Measurements from ENCODE around the gene MAP3K3. TPM values are rescaled to one million over a fixed set of nuclear protein-coding genes. Genes with fewer than 3 reads are reported as not detected.
A peak's percentile ranks its signal among the peaks of the same experiment; 100 is the strongest.
"Not testable (repeated sequence)": the region's sequence is repeated elsewhere in the genome, so short reads cannot be mapped to it uniquely, and the experiment has no call there.

The MAP3K3 gene
- total RNA-seq, 4 donors from 2014 or later: 21.8 to 58.7 (median 29.7) TPM

DNA sequence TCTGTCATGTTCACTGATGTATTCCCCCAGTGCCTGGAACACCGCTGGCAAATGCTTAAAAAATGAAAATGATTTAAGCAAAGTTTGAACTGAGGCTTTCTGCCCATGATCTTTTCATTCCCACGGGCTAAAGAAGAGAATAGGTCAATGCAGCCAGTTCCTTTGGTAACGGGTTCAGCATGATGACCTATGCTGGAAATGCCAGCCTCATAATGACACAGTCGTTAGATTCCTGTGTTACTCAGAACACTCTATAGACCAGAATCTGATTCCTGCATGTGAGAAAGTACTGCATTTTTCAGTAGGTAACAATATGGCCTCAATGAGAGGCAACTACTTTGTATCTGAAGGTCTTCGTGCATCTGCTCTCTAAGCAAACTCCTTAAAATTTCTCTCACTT lies 96.8 kb downstream of the MAP3K3 start:
- Histone ChIP-seq H3K4me3 (no peak overlapping the region), H3K36me3 (no peaks in the 10 kb centered on the region), H3K9me3 (no peaks in the 10 kb centered on the region), H3K4me1 (peaks cover 6 to 8% of the 10 kb centered on the region in 2 donors), H3K27me3 (no peaks in the 10 kb centered on the region), H3K27ac (no peak overlapping the region)
- DNase-seq (no peak), ATAC-seq (no peak)
- in situ Hi-C loops (cut with MboI; ENCODE audit: low sequenced_read_pairs in 4 of 4) (loop anchor here in 1 of 4 donors (25.0 kb wide), 1 partner anchor 282 kb away; the partner anchor contains the start of gene CYB561), intact Hi-C loops (cut with DNase I; ENCODE audit: low total_unique reads) (no loop called here)
- TF ChIP-seq, protein P1, sequence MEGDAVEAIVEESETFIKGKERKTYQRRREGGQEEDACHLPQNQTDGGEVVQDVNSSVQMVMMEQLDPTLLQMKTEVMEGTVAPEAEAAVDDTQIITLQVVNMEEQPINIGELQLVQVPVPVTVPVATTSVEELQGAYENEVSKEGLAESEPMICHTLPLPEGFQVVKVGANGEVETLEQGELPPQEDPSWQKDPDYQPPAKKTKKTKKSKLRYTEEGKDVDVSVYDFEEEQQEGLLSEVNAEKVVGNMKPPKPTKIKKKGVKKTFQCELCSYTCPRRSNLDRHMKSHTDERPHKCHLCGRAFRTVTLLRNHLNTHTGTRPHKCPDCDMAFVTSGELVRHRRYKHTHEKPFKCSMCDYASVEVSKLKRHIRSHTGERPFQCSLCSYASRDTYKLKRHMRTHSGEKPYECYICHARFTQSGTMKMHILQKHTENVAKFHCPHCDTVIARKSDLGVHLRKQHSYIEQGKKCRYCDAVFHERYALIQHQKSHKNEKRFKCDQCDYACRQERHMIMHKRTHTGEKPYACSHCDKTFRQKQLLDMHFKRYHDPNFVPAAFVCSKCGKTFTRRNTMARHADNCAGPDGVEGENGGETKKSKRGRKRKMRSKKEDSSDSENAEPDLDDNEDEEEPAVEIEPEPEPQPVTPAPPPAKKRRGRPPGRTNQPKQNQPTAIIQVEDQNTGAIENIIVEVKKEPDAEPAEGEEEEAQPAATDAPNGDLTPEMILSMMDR (IDR thresholded peaks at IDR 0.05 in 4 of 5, conservative IDR thresholded peaks at IDR 0.05 in 1 of 5): no peak
- no peak for TF ChIP-seq POLR2A (IDR thresholded peaks at IDR 0.05)

DNA sequence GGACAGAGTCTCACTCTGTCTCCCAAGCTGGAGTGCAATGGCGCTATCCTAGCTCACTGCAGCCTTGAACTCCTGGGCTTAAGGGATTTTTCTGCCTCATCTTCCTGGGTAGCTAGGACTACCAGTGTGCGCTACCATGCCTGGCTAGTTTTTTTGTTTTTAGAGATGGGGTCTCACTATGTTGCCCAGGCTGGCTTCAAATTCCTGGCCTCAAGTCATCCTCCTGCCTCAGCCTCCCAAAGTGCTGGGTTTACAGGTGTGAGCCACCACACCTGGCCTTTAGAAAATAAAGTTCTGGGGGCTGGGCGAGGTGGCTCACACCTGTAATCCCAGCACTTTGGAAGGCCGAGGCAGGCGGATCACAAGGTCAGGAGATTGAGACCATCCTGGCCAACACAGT lies 98.0 kb downstream of the MAP3K3 start:
- H3K4me3 ChIP-seq; H3K4me1 ChIP-seq; ATAC-seq; H3K9me3 ChIP-seq; H3K27me3 ChIP-seq; intact Hi-C loops (cut with DNase I; ENCODE audit: low total_unique reads); H3K27ac ChIP-seq; DNase-seq: not testable (repeated sequence)
- in situ Hi-C loops (cut with MboI; ENCODE audit: low sequenced_read_pairs in 4 of 4): loop anchor here in 1 of 4 donors (25.0 kb wide), 1 partner anchor 283 kb away; the partner anchor contains the start of gene CYB561
- H3K36me3 ChIP-seq: peaks cover 0 to 12% of the 10 kb centered on the region in 2 donors

DNA sequence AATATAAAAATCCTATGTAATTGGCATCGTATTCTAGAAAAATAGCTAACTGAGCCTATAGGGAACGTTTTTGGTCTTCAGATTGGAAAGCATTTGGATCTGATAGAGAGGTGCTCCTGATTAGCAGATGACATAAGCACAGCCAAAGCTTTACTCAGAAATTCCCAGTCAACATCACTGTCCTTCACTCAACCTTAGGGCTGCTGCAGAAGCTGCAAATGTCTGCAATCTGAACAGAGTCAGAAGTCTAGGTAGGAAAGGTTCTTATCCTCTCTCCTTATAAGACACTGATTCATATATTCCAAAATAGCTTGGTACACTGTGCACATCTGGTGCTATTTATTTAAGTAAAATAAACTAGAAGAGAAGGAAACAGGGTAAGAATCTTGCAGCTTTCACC lies 100.2 kb downstream of the MAP3K3 start:
- no peak for DNase-seq
- TF ChIP-seq POLR2A (IDR thresholded peaks at IDR 0.05): no peak
- TF ChIP-seq, protein P1 (IDR thresholded peaks at IDR 0.05 in 4 of 5, conservative IDR thresholded peaks at IDR 0.05 in 1 of 5): no peak
- in situ Hi-C loops (cut with MboI; ENCODE audit: low sequenced_read_pairs in 4 of 4) (loop anchor here in 1 of 4 donors (25.0 kb wide), 1 partner anchor 285 kb away; the partner anchor contains the start of gene CYB561), intact Hi-C loops (cut with DNase I; ENCODE audit: low total_unique reads) (no loop called here)
- ATAC-seq: no peak
- Histone ChIP-seq H3K27ac (no peak overlapping the region), H3K9me3 (no peaks in the 10 kb centered on the region), H3K4me1 (no peaks in the 10 kb centered on the region), H3K36me3 (peaks cover 0 to 29% of the 10 kb centered on the region in 2 donors), H3K4me3 (no peak overlapping the region), H3K27me3 (no peaks in the 10 kb centered on the region)

DNA sequence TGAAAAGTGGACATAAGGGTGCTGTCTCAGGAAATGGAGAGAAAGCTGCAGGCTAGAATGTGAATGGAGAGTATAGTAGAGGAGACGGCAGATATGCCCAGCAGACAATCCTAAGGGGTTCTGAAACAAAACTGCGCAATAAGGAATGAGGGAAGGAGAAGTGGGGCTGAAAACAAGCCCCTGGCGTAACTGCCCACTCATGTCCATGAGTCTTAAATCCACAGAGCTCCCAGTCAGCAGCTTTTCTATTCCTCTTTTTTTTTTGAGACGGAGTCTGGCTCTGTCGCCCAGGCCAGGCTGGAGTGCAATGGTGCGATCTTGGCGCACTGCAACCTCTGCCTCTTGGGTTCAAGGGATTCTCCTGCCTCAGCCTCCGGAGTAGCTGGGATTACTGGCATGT lies 113.5 kb downstream of the MAP3K3 start:
- DNase-seq (no peak), ATAC-seq (no peak)
- intact Hi-C loops (cut with DNase I; ENCODE audit: low total_unique reads): no loop called here
- Histone ChIP-seq H3K9me3 (no peaks in the 10 kb centered on the region), H3K36me3 (no peaks in the 10 kb centered on the region), H3K27me3 (no peaks in the 10 kb centered on the region), H3K27ac (no peak overlapping the region), H3K4me3 (no peak overlapping the region), H3K4me1 (peaks cover 6 to 10% of the 10 kb centered on the region in 2 donors)
- in situ Hi-C loops (cut with MboI; ENCODE audit: low sequenced_read_pairs in 4 of 4): loop anchor here in 1 of 4 donors (5.0 kb wide), 1 partner anchor 52 kb away; no protein-coding TSS in a partner anchor
- TF ChIP-seq, protein P1 (IDR thresholded peaks at IDR 0.05 in 4 of 5, conservative IDR thresholded peaks at IDR 0.05 in 1 of 5): no peak
- TF ChIP-seq POLR2A (IDR thresholded peaks at IDR 0.05): no peak

DNA sequence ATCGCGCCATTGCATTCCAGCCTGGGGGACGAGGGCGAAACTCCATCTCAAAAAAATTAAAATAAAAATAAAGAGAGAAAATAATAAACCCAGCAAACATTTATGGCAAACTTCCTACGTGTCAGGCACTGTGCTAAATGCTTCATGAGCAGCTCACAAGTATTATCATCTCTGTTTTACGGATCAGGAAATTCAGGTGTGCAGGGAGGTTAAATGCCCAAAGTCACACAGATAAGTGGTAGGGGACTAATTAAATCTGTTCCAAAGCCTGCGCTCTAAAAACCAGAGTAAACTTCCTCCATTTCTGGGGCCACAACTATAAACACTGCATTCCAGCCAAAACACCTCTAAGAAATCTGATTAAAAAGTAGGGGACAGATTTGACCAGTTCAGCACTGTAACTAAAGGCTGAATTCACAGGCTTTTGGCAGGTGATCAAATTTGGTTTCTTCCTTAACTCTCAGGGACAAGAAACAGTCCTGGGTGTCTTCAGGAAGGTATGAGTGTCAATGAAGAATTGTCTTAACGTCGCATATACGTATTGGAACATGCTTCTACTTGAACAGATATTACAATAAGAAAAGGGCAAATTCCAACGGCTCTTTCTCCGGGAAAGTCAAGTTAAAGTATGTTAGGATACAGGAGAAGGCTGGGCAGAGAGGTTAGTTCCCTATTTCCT lies 118.4 kb downstream of the MAP3K3 start:
- Histone ChIP-seq H3K27me3 (no peaks in the 10 kb centered on the region), H3K4me1 (peaks cover 14 to 17% of the 10 kb centered on the region in 2 donors), H3K36me3 (peaks cover 0 to 12% of the 10 kb centered on the region in 2 donors), H3K9me3 (no peaks in the 10 kb centered on the region), H3K4me3 (peak overlapping the region; percentile 77 to 85 (median 82)), H3K27ac (peak overlapping the region; percentile 86 to 92 (median 90))
- TF ChIP-seq POLR2A (IDR thresholded peaks at IDR 0.05): no peak
- TF ChIP-seq, protein P1 (IDR thresholded peaks at IDR 0.05 in 4 of 5, conservative IDR thresholded peaks at IDR 0.05 in 1 of 5): no peak
- intact Hi-C loops (cut with DNase I; ENCODE audit: low total_unique reads) (loop anchor here (1.0 to 10.0 kb wide), 4 partner anchors 33 to 190 kb away; partner anchors contain the start of genes CCDC47, DCAF7, MAP3K3 and SMARCD2), in situ Hi-C loops (cut with MboI; ENCODE audit: low sequenced_read_pairs in 4 of 4) (no loop called here)
- DNase-seq (no peak), ATAC-seq (no peak)

Measured in gastrocnemius medialis (tissue), 4 donors.